Activated CD4-positive, alpha-beta T cell treated with anti-CD3 and anti-CD28 coated beads for 36 hours (primary cell): ENCODE data around the gene CDK10. TPM values are rescaled to one million over a fixed set of nuclear protein-coding genes. Genes with fewer than 3 reads are reported as not detected.

Experiments used
- ATAC-seq: fragments of 200-7000 bp; cut with Tn5 transposase; one replicate; pipeline ENCODE4 v1.10.0; 2021; ENCODE audit warnings: mild to moderate bottlenecking, moderate library complexity
- CTCF ChIA-PET: fragments of 350-600 bp; sonication (Branson Sonifier 250); formaldehyde crosslinking; loops from one replicate; lab custom pipeline; 2021; ENCODE audit warnings: antibody characterized with exemption; lab: Charles Lee
- POLR2A ChIA-PET: fragments of 350-600 bp; sonication (Branson Sonifier 250); formaldehyde crosslinking; loops from one replicate; lab custom pipeline; 2021; ENCODE audit warnings: antibody characterized with exemption, inconsistent platforms; lab: Charles Lee
- DNase-seq: peaks from one replicate; pipeline ENCODE4 v3.0.0-alpha.2; 2020
- H3K27ac Mint-ChIP-seq: one replicate; pipeline ENCODE4 v1.8.0; 2021; ENCODE audit warnings: mixed read lengths
- H3K27me3 Mint-ChIP-seq: one replicate; pipeline ENCODE4 v1.8.0; 2021; ENCODE audit warnings: mixed read lengths
- H3K36me3 Mint-ChIP-seq: one replicate; pipeline ENCODE4 v1.8.0; 2021; ENCODE audit warnings: low read depth, mixed read lengths
- H3K4me1 Mint-ChIP-seq: one replicate; pipeline ENCODE4 v1.8.0; 2021; ENCODE audit warnings: mixed read lengths
- H3K4me3 Mint-ChIP-seq: one replicate; pipeline ENCODE4 v1.8.0; 2021; ENCODE audit warnings: mild to moderate bottlenecking, moderate library complexity, mixed read lengths
- H3K9me3 Mint-ChIP-seq: one replicate; pipeline ENCODE4 v1.8.0; 2021; ENCODE audit warnings: low read depth, mixed read lengths
- intact Hi-C, 2 experiments: fragments of 100-400 bp; cut with DNase I in 1 of 2; cut with micrococcal nuclease in 1 of 2; formaldehyde crosslinking; loops; one replicate each; pipeline versions ENCODE4 v1.14.2 to v1.15.1; 2022 to 2024; cut with DNase I, micrococcal nuclease
- total RNA-seq, 2 experiments: library from RNA; stranded (reverse); gene quantifications; one replicate each; pipeline ENCODE4 v1.2.3, GENCODE V29; 2021

Gene CDK10
- total RNA-seq, 2 experiments from 2014 or later = 78.1 to 89.8 TPM

DNA sequence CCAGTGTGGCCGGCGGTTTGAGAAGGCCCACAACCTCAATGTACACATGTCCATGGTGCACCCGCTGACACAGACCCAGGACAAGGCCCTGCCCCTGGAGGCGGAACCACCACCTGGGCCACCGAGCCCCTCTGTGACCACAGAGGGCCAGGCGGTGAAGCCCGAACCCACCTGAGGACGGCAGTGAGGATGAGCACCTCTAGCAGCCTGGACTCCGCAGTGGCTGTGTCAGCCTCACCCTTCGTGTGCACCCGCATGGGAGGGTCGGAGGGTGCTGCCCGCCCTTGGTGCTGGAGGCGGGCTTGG, 51.5 kb downstream of the CDK10 start:
- no peak for ATAC-seq
- peaks cover 68% of the 10 kb centered on the region for H3K36me3 Mint-ChIP-seq
- ChIA-PET CTCF (interaction anchor here (2.3 to 2.8 kb wide), 2 partner anchors 33 to 122 kb away, joined by 7 to 9 read pairs; no protein-coding TSS in a partner anchor), POLR2A (no interaction called here)
- H3K27ac Mint-ChIP-seq = no peak overlapping the region
- no peak for DNase-seq
- no peak overlapping the region for H3K4me3 Mint-ChIP-seq
- intact Hi-C loops = no loop called here
- H3K27me3 Mint-ChIP-seq = no peaks in the 10 kb centered on the region
- H3K9me3 Mint-ChIP-seq = no peaks in the 10 kb centered on the region
- H3K4me1 Mint-ChIP-seq = peaks cover 20% of the 10 kb centered on the region

- ChIA-PET CTCF (interaction anchor here (0.9 to 2.8 kb wide), 5 partner anchors 14 to 124 kb away, joined by 3 to 9 read pairs (median 4); no protein-coding TSS in a partner anchor), POLR2A (interaction anchor here (0.5 kb wide), 1 partner anchor 335 kb away, joined by 4 read pairs; no protein-coding TSS in a partner anchor)
- no peaks in the 10 kb centered on the region for H3K27me3 Mint-ChIP-seq
- ATAC-seq = no peak
- peaks cover 21% of the 10 kb centered on the region for H3K4me1 Mint-ChIP-seq
- no peak overlapping the region for H3K4me3 Mint-ChIP-seq
- intact Hi-C loops = no loop called here
- no peaks in the 10 kb centered on the region for H3K9me3 Mint-ChIP-seq
- peaks cover 65% of the 10 kb centered on the region for H3K36me3 Mint-ChIP-seq
- no peak overlapping the region for H3K27ac Mint-ChIP-seq
- DNase-seq = no peak
Measured at GRCh38 chr16:89738538-89739317, 52.2 kb downstream of the CDK10 start.

GRCh38 chr16:89739383-89739782, 52.9 kb downstream of the CDK10 start:
- ChIA-PET POLR2A (no interaction called here), CTCF (interaction anchor here (0.9 to 2.8 kb wide), 5 partner anchors 15 to 123 kb away, joined by 3 to 9 read pairs (median 4); no protein-coding TSS in a partner anchor)
- ATAC-seq (no peak), DNase-seq (no peak)
- H3K9me3 Mint-ChIP-seq = no peaks in the 10 kb centered on the region
- no peaks in the 10 kb centered on the region for H3K27me3 Mint-ChIP-seq
- no peak overlapping the region for H3K27ac Mint-ChIP-seq
- no peak overlapping the region for H3K4me3 Mint-ChIP-seq
- H3K36me3 Mint-ChIP-seq = peaks cover 64% of the 10 kb centered on the region
- intact Hi-C loops = no loop called here
- H3K4me1 Mint-ChIP-seq = peaks cover 21% of the 10 kb centered on the region

- no peak overlapping the region for H3K4me3 Mint-ChIP-seq
- no peak for DNase-seq
- POLR2A ChIA-PET = interaction anchor here (0.6 kb wide), 1 partner anchor 16 kb away, joined by 3 read pairs; no protein-coding TSS in a partner anchor
- H3K27me3 Mint-ChIP-seq = no peaks in the 10 kb centered on the region
- CTCF ChIA-PET = interaction anchor here (0.7 to 1.4 kb wide), 2 partner anchors 10 to 41 kb away, joined by 3 read pairs; no protein-coding TSS in a partner anchor
- intact Hi-C loops = no loop called here
- H3K36me3 Mint-ChIP-seq = peaks cover 53% of the 10 kb centered on the region
- no peaks in the 10 kb centered on the region for H3K9me3 Mint-ChIP-seq
- no peak overlapping the region for H3K27ac Mint-ChIP-seq
- peak; percentile 49 for ATAC-seq
- peaks cover 19% of the 10 kb centered on the region for H3K4me1 Mint-ChIP-seq
Measured at GRCh38 chr16:89741342-89742014, 55.0 kb downstream of the CDK10 start.

- no peak for ATAC-seq
- Mint-ChIP-seq H3K27ac (peak overlapping the region; percentile 59), H3K27me3 (no peaks in the 10 kb centered on the region), H3K4me1 (peaks cover 5% of the 10 kb centered on the region), H3K9me3 (no peaks in the 10 kb centered on the region), H3K4me3 (no peak overlapping the region), H3K36me3 (peaks cover 45% of the 10 kb centered on the region)
- intact Hi-C loops = no loop called here
- no peak for DNase-seq
- POLR2A ChIA-PET = interaction anchor here (0.9 kb wide), 1 partner anchor 118 kb away, joined by 3 read pairs; no protein-coding TSS in a partner anchor
- CTCF ChIA-PET = interaction anchor here (1.3 kb wide), 1 partner anchor 37 kb away, joined by 3 read pairs; no protein-coding TSS in a partner anchor
Measured at GRCh38 chr16:89742948-89743347, 56.5 kb downstream of the CDK10 start.

DNA sequence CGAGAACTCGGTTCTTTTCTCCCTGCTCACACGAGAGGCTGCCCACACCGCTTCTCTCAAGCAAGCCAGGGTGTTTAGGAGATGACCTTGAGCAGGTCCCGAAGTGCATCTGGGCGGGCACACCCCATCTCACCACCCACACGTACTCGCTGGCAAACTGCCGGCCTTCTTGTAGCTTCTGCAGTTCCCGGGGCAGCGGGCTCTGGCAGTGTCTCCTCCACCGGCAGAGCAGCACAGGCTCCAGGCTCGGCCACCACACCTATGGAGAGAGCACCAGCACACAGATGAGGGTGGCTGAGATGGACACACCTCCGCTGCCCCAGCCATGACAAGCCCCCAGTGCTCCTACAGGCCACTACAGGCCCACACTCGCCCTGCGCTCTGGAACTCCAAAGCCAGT, 58.3 kb downstream of the CDK10 start:
- Mint-ChIP-seq H3K4me1 (peaks cover 5% of the 10 kb centered on the region), H3K27ac (no peak overlapping the region), H3K9me3 (no peaks in the 10 kb centered on the region), H3K36me3 (peaks cover 45% of the 10 kb centered on the region), H3K4me3 (no peak overlapping the region), H3K27me3 (no peaks in the 10 kb centered on the region)
- DNase-seq (no peak), ATAC-seq (no peak)
- ChIA-PET POLR2A (no interaction called here), CTCF (no interaction called here)
- intact Hi-C loops = no loop called here

Other genes with a start within 250 kb of the CDK10 start
- gene ANKRD11, start 196.1 kb upstream of the CDK10 start, total RNA-seq = 100 to 1,000 TPM; 144 to 145 TPM
- gene SPG7, start 178.3 kb upstream of the CDK10 start, total RNA-seq = 10 to 100 TPM; 68.6 to 76.7 TPM
- gene RPL13, start 126.0 kb upstream of the CDK10 start, total RNA-seq = 1,000 to 10,000 TPM; 2,518 to 3,038 TPM
- 10 to 100 TPM; 17.3 to 18.7 TPM for gene CPNE7, start 110.9 kb upstream of the CDK10 start, total RNA-seq
- not detected for gene DPEP1, start 73.0 kb upstream of the CDK10 start, total RNA-seq
- 10 to 100 TPM; 37.9 to 67.3 TPM for gene CHMP1A, start 29.0 kb upstream of the CDK10 start, total RNA-seq
- gene SPATA33, start 28.9 kb upstream of the CDK10 start, total RNA-seq = 10 to 100 TPM in 1 of 2 experiments, 1 to 10 TPM in 1; 6.8 to 11.6 TPM
- gene SPATA2L, start 15.0 kb downstream of the CDK10 start, total RNA-seq = 1 to 10 TPM; 4.9 to 6.5 TPM
- gene VPS9D1, start 34.2 kb downstream of the CDK10 start, total RNA-seq = 1 to 10 TPM; 2.0 to 2.6 TPM
- 10 to 100 TPM; 21.3 to 24.8 TPM for gene ZNF276, start 34.8 kb downstream of the CDK10 start, total RNA-seq
- 10 to 100 TPM; 91.5 to 94.4 TPM for gene FANCA, start 130.0 kb downstream of the CDK10 start, total RNA-seq
- gene SPIRE2, start 141.8 kb downstream of the CDK10 start, total RNA-seq = 1 to 10 TPM; 1.1 to 1.5 TPM
- 100 to 1,000 TPM; 122 to 133 TPM for gene TCF25, start 186.9 kb downstream of the CDK10 start, total RNA-seq
- 1 to 10 TPM; 1.2 to 2.0 TPM for gene MC1R, start 232.2 kb downstream of the CDK10 start, total RNA-seq
- under 1 TPM; 0.40 to 0.43 TPM for gene TUBB3, start 236.7 kb downstream of the CDK10 start, total RNA-seq